ENCODE results near the gene METTL18.

The METTL18 gene

GRCh38 chr1:169753549-169753948, 41.2 kb downstream of the METTL18 start:
- POLR2A ChIA-PET: no interaction called here
- Histone ChIP-seq H3K27me3 (replicated peaks in 2 of 5; ENCODE audit: control insufficient read depth in 4 of 5, insufficient read depth in 5 of 5, low read length in 4 of 5) (no peaks in the 10 kb centered on the region), H3K36me3 (ENCODE audit: control insufficient read depth in 4 of 4, insufficient read depth in 4 of 4, low read length in 3 of 4) (no peaks in the 10 kb centered on the region), H3K27ac (ENCODE audit: insufficient read depth in 1 of 2, low read depth in 1 of 2, low read length in 2 of 2, poor library complexity in 1 of 2, severe bottlenecking in 2 of 2) (no peak overlapping the region), H3K4me3 (ENCODE audit: control insufficient read depth in 1 of 7, extremely low read depth in 1 of 7, insufficient read depth in 4 of 7, low read depth in 2 of 7, low read length in 6 of 7) (no peak overlapping the region), H3K4me1 (ENCODE audit: control extremely low read depth in 1 of 4, control insufficient read depth in 4 of 4, insufficient read depth in 4 of 4, low read length in 3 of 4) (peaks cover 0 to 1% (median 0%) of the 10 kb centered on the region in 4 experiments), H3K9me3 (ENCODE audit: control extremely low read depth in 1 of 5, control insufficient read depth in 4 of 5, insufficient read depth in 2 of 5, low read depth in 1 of 5, low read length in 4 of 5) (peaks cover 0 to 3% (median 0%) of the 10 kb centered on the region in 5 experiments)
- DNase-seq: no peak
- 100% methylated on average over 1 of the region's 4 CpGs for WGBS (ENCODE audit: insufficient coverage)
- CTCF ChIA-PET: no interaction called here

GRCh38 chr1:169750041-169750440, 44.7 kb downstream of the METTL18 start:
- POLR2A ChIA-PET: no interaction called here
- DNase-seq: no peak
- Histone ChIP-seq H3K27ac (ENCODE audit: insufficient read depth in 1 of 2, low read depth in 1 of 2, low read length in 2 of 2, poor library complexity in 1 of 2, severe bottlenecking in 2 of 2) (no peak overlapping the region), H3K27me3 (replicated peaks in 2 of 5; ENCODE audit: control insufficient read depth in 4 of 5, insufficient read depth in 5 of 5, low read length in 4 of 5) (no peaks in the 10 kb centered on the region), H3K4me3 (ENCODE audit: control insufficient read depth in 1 of 7, extremely low read depth in 1 of 7, insufficient read depth in 4 of 7, low read depth in 2 of 7, low read length in 6 of 7) (no peak overlapping the region), H3K9me3 (ENCODE audit: control extremely low read depth in 1 of 5, control insufficient read depth in 4 of 5, insufficient read depth in 2 of 5, low read depth in 1 of 5, low read length in 4 of 5) (no peaks in the 10 kb centered on the region), H3K36me3 (ENCODE audit: control insufficient read depth in 4 of 4, insufficient read depth in 4 of 4, low read length in 3 of 4) (no peaks in the 10 kb centered on the region), H3K4me1 (ENCODE audit: control extremely low read depth in 1 of 4, control insufficient read depth in 4 of 4, insufficient read depth in 4 of 4, low read length in 3 of 4) (no peaks in the 10 kb centered on the region)
- no CpG with 5 or more reads among the region's 1 CpG for WGBS (ENCODE audit: insufficient coverage)
- CTCF ChIA-PET: no interaction called here

- no peaks in the 10 kb centered on the region for H3K36me3 ChIP-seq (ENCODE audit: control insufficient read depth in 4 of 4, insufficient read depth in 4 of 4, low read length in 3 of 4)
- no CpG with 5 or more reads among the region's 2 CpGs for WGBS (ENCODE audit: insufficient coverage)
- CTCF ChIA-PET: no interaction called here
These were observed 48.2 kb downstream of the METTL18 start for GRCh38 chr1:169746550-169746949.

GRCh38 chr1:169745015-169745861, 49.5 kb downstream of the METTL18 start:
- DNase-seq: no peak
- CTCF ChIA-PET: no interaction called here
- Histone ChIP-seq H3K9me3 (ENCODE audit: control extremely low read depth in 1 of 5, control insufficient read depth in 4 of 5, insufficient read depth in 2 of 5, low read depth in 1 of 5, low read length in 4 of 5) (peaks cover 0 to 2% (median 0%) of the 10 kb centered on the region in 5 experiments), H3K36me3 (ENCODE audit: control insufficient read depth in 4 of 4, insufficient read depth in 4 of 4, low read length in 3 of 4) (no peaks in the 10 kb centered on the region), H3K27ac (ENCODE audit: insufficient read depth in 1 of 2, low read depth in 1 of 2, low read length in 2 of 2, poor library complexity in 1 of 2, severe bottlenecking in 2 of 2) (no peak overlapping the region), H3K4me1 (ENCODE audit: control extremely low read depth in 1 of 4, control insufficient read depth in 4 of 4, insufficient read depth in 4 of 4, low read length in 3 of 4) (no peaks in the 10 kb centered on the region), H3K27me3 (replicated peaks in 2 of 5; ENCODE audit: control insufficient read depth in 4 of 5, insufficient read depth in 5 of 5, low read length in 4 of 5) (no peaks in the 10 kb centered on the region), H3K4me3 (ENCODE audit: control insufficient read depth in 1 of 7, extremely low read depth in 1 of 7, insufficient read depth in 4 of 7, low read depth in 2 of 7, low read length in 6 of 7) (no peak overlapping the region)
- 100% methylated on average over 1 of the region's 5 CpGs for WGBS (ENCODE audit: insufficient coverage)
- POLR2A ChIA-PET: no interaction called here

More at GRCh38 chr1:169746550-169746949, 48.2 kb downstream of the METTL18 start:
- no peaks in the 10 kb centered on the region for H3K4me1 ChIP-seq (ENCODE audit: control extremely low read depth in 1 of 4, control insufficient read depth in 4 of 4, insufficient read depth in 4 of 4, low read length in 3 of 4)
- H3K9me3 ChIP-seq (ENCODE audit: control extremely low read depth in 1 of 5, control insufficient read depth in 4 of 5, insufficient read depth in 2 of 5, low read depth in 1 of 5, low read length in 4 of 5): peaks cover 0 to 2% (median 0%) of the 10 kb centered on the region in 5 experiments
- DNase-seq: no peak
- no peak overlapping the region for H3K4me3 ChIP-seq (ENCODE audit: control insufficient read depth in 1 of 7, extremely low read depth in 1 of 7, insufficient read depth in 4 of 7, low read depth in 2 of 7, low read length in 6 of 7)
- no peak overlapping the region for H3K27ac ChIP-seq (ENCODE audit: insufficient read depth in 1 of 2, low read depth in 1 of 2, low read length in 2 of 2, poor library complexity in 1 of 2, severe bottlenecking in 2 of 2)
- POLR2A ChIA-PET: no interaction called here
- no peaks in the 10 kb centered on the region for H3K27me3 ChIP-seq (replicated peaks in 2 of 5; ENCODE audit: control insufficient read depth in 4 of 5, insufficient read depth in 5 of 5, low read length in 4 of 5)
